SK-N-SH treated with all-trans-retinoic acid at 6 μM for 48 hours (cell line): ENCODE data around the gene FBLN2.

ENCODE experiments used
- ATAC-seq: fragments of 200-7000 bp; cut with Tn5 transposase; 3 replicates; pipeline ENCODE4 v1.9.1; 2020; ENCODE audit warnings: mild to moderate bottlenecking, moderate library complexity
- ARNTL ChIP-seq: fragments of 450-650 bp; formaldehyde crosslinking; IDR thresholded peaks from 2 replicates; pipeline ENCODE4 v1.5.0; 2020; ENCODE audit warnings: low read depth, mild to moderate bottlenecking, moderate library complexity, borderline replicate concordance
- BACH2 ChIP-seq: fragments of 250-450 bp; sonication (Bioruptor Pico); IDR thresholded peaks from 2 replicates; pipeline ENCODE4 v1.9.0; 2021; ENCODE audit warnings: mild to moderate bottlenecking, borderline replicate concordance
- CSDC2 ChIP-seq: fragments of 250-450 bp; sonication (Bioruptor Pico); IDR thresholded peaks from 2 replicates; pipeline ENCODE4 v1.5.0; 2020; ENCODE audit warnings: mild to moderate bottlenecking, moderate library complexity
- ESRRG ChIP-seq: fragments of 250-450 bp; sonication (Bioruptor Pico); IDR thresholded peaks from 2 replicates; pipeline ENCODE4 v1.6.1; 2021; ENCODE audit warnings: mild to moderate bottlenecking
- GLIS3 ChIP-seq: fragments of 250-450 bp; sonication (Bioruptor Pico); IDR thresholded peaks from 2 replicates; pipeline ENCODE4 v1.5.0; 2020; ENCODE audit warnings: mild to moderate bottlenecking, moderate library complexity
- ISL1 ChIP-seq: fragments of 250-450 bp; sonication (Bioruptor Pico); IDR thresholded peaks from 2 replicates; pipeline ENCODE4 v2.1.2; 2022; ENCODE audit warnings: mild to moderate bottlenecking, moderate library complexity
- OSR1 ChIP-seq: fragments of 250-450 bp; sonication (Bioruptor Pico); IDR thresholded peaks from 2 replicates; pipeline ENCODE4 v1.8.0; 2022; ENCODE audit warnings: moderate library complexity, mild to moderate bottlenecking, inconsistent platforms
- PPARA ChIP-seq: fragments of 250-450 bp; sonication (Bioruptor Pico); IDR thresholded peaks from 2 replicates; pipeline ENCODE4 v1.5.0; 2020; ENCODE audit warnings: mild to moderate bottlenecking, borderline replicate concordance
- RARB ChIP-seq: fragments of 250-450 bp; sonication (Bioruptor Pico); IDR thresholded peaks from 2 replicates; pipeline ENCODE4 v1.8.0; 2021; ENCODE audit warnings: mild to moderate bottlenecking, moderate library complexity
- SNAI2 ChIP-seq: fragments of 250-450 bp; sonication (Bioruptor Pico); IDR thresholded peaks from 2 replicates; pipeline ENCODE4 v1.5.0; 2020; ENCODE audit warnings: mild to moderate bottlenecking, moderate library complexity
- TCF4 ChIP-seq: fragments of 250-450 bp; sonication (Bioruptor Pico); IDR thresholded peaks from 2 replicates; pipeline ENCODE4 v1.8.0; 2021; ENCODE audit warnings: mild to moderate bottlenecking, moderate library complexity, borderline replicate concordance
- TOX ChIP-seq: fragments of 250-450 bp; sonication (Bioruptor Pico); IDR thresholded peaks from 2 replicates; pipeline ENCODE4 v1.8.0; 2021; ENCODE audit warnings: mild to moderate bottlenecking, moderate library complexity, borderline replicate concordance
- ZC3H10 ChIP-seq: fragments of 250-450 bp; sonication (Bioruptor Pico); IDR thresholded peaks from 2 replicates; pipeline ENCODE4 v1.5.1; 2021; ENCODE audit warnings: mild to moderate bottlenecking, moderate library complexity
- ZFP3 ChIP-seq: fragments of 250-450 bp; sonication (Bioruptor Pico); IDR thresholded peaks from 2 replicates; pipeline ENCODE4 v1.5.0; 2020; ENCODE audit warnings: mild to moderate bottlenecking, moderate library complexity
- ZFP30 ChIP-seq: fragments of 450-650 bp; formaldehyde crosslinking; IDR thresholded peaks from 2 replicates; pipeline ENCODE4 v1.5.0; 2022; ENCODE audit warnings: mild to moderate bottlenecking, moderate library complexity
- ZNF565 ChIP-seq: fragments of 450-650 bp; formaldehyde crosslinking; conservative IDR thresholded peaks from 2 replicates; pipeline ENCODE4 v1.5.0; 2020; ENCODE audit warnings: low read depth, mild to moderate bottlenecking, moderate library complexity
- ZNF70 ChIP-seq: fragments of 450-650 bp; formaldehyde crosslinking; IDR thresholded peaks from 2 replicates; pipeline ENCODE4 v1.5.0; 2020; ENCODE audit warnings: mild to moderate bottlenecking, moderate library complexity
- ZNF8 ChIP-seq: fragments of 450-650 bp; formaldehyde crosslinking; IDR thresholded peaks from 2 replicates; pipeline ENCODE4 v1.5.0; 2020; ENCODE audit warnings: mild to moderate bottlenecking, moderate library complexity
- TF ChIP-seq, protein P1 (sequence below): fragments of 250-450 bp; sonication (Bioruptor Pico); IDR thresholded peaks from 2 replicates; pipeline ENCODE4 v1.8.0; 2020; ENCODE audit warnings: mild to moderate bottlenecking, moderate library complexity, borderline replicate concordance
- TF ChIP-seq, protein P2 (sequence below): fragments of 250-450 bp; sonication (Bioruptor Pico); IDR thresholded peaks from 2 replicates; pipeline ENCODE4 v1.5.0; 2020; ENCODE audit warnings: mild to moderate bottlenecking, moderate library complexity
- TF ChIP-seq, protein P3 (sequence below): fragments of 250-450 bp; sonication (Bioruptor Pico); IDR thresholded peaks from 2 replicates; pipeline ENCODE4 v1.8.0; 2021; ENCODE audit warnings: low read depth, mild to moderate bottlenecking, moderate library complexity, borderline replicate concordance
- TF ChIP-seq, protein P4 (sequence below): fragments of 250-450 bp; sonication (Bioruptor Pico); IDR thresholded peaks from 2 replicates; pipeline ENCODE4 v1.5.1; 2020; ENCODE audit warnings: low read depth, mild to moderate bottlenecking, moderate library complexity
- TF ChIP-seq, protein P5 (sequence below): fragments of 250-450 bp; sonication (Bioruptor Pico); IDR thresholded peaks from 2 replicates; pipeline ENCODE4 v1.5.1; 2021; ENCODE audit warnings: mild to moderate bottlenecking, moderate library complexity

Gene FBLN2

DNA sequence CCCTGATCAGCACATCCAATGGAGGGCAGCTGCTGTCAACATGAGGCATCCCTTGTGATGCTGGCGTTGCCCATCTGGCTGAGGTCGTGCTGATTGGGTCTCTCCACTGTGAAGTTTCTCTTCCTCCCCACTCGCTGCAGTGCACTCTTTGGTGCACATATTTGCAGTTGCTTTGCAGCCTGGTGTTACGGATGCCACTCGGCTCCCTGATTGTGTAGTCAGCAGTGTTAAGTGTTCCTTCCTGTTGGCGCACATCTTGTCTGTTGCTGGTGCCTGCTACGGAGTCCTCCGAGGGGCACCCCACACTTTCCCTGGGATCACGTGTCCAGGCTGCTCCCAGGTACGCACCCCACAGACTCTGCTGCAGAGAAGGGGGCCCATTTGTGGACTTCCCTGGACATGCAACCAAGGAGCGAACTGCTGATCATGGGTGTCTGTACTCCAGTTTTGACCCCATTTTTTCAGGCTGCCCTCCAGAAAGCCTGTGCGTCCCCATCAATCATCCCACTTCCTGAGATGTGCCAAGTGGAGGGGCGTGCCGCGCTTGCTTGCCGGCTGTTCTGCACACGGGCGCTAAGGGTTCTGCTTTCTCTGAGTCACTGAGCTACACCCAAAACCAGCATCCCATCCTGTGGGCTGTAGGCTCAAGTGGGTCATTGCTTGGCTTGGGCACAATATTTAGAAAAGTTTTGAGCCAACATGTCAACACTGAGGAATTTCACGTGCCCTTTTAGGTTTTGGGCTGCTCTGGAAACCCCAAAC, 98.6 kb downstream of the FBLN2 start:
- no peak for ATAC-seq
- TF ChIP-seq ZNF8 (no peak), ZFP3 (CRISPR knock-in tag) (no peak), TOX (no peak), ARNTL (no peak), ISL1 (CRISPR knock-in tag) (no peak), ZNF70 (CRISPR knock-in tag) (no peak), ZC3H10 (no peak)

DNA sequence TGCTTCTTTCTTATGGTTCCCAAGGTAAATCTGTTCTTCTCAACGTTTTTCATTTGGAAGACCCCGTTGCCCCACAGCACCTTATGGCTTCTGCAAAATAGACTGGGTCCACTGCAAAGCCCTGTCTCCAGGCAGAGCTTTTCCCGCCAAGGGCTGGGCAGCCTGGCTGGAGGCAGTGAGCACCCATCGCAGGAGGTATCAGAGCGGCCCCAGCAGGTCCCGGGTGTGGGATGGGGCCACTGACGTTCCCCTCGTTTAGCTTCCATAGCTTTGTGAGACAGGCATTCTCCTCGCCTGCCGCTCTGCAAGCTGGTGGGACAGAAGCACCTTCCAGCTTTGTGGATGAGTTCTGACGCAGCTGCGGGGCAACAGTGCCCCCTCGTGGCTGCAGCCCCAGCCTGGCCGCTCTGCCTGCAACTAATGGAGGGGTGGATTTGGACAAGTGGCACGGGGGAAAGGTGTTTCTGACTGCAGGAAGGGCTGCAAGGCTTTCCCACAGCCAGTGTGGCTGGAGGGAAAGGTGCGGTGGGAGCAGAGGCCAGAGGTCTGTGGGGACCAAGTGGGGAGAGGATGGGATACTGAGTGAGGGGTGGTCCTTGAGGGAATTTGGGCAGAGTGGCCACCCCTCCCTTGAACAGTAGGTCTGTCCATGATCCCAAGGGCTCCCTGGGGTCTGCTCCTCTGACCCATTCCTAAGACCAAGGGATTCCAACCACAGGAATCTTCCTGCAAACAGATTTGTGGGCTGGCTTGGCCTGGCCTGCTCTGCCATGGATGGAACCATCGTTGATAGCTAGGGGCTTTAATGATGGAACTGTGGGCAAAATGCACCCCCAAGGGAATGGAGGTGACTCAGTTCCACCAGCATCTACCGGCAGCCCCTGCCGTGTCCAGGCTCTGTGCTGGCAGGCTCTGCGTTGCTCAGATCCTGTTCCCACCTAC, 99.4 kb downstream of the FBLN2 start:
- peak; percentile 90 for ATAC-seq
- TF ChIP-seq ZFP30 (CRISPR knock-in tag) (no peak), TCF4 (CRISPR knock-in tag) (no peak), RARB (CRISPR knock-in tag) (no peak), GLIS3 (CRISPR knock-in tag) (no peak)
- TF ChIP-seq, protein P1, sequence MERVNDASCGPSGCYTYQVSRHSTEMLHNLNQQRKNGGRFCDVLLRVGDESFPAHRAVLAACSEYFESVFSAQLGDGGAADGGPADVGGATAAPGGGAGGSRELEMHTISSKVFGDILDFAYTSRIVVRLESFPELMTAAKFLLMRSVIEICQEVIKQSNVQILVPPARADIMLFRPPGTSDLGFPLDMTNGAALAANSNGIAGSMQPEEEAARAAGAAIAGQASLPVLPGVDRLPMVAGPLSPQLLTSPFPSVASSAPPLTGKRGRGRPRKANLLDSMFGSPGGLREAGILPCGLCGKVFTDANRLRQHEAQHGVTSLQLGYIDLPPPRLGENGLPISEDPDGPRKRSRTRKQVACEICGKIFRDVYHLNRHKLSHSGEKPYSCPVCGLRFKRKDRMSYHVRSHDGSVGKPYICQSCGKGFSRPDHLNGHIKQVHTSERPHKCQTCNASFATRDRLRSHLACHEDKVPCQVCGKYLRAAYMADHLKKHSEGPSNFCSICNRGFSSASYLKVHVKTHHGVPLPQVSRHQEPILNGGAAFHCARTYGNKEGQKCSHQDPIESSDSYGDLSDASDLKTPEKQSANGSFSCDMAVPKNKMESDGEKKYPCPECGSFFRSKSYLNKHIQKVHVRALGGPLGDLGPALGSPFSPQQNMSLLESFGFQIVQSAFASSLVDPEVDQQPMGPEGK (CRISPR knock-in tag) = no peak

DNA sequence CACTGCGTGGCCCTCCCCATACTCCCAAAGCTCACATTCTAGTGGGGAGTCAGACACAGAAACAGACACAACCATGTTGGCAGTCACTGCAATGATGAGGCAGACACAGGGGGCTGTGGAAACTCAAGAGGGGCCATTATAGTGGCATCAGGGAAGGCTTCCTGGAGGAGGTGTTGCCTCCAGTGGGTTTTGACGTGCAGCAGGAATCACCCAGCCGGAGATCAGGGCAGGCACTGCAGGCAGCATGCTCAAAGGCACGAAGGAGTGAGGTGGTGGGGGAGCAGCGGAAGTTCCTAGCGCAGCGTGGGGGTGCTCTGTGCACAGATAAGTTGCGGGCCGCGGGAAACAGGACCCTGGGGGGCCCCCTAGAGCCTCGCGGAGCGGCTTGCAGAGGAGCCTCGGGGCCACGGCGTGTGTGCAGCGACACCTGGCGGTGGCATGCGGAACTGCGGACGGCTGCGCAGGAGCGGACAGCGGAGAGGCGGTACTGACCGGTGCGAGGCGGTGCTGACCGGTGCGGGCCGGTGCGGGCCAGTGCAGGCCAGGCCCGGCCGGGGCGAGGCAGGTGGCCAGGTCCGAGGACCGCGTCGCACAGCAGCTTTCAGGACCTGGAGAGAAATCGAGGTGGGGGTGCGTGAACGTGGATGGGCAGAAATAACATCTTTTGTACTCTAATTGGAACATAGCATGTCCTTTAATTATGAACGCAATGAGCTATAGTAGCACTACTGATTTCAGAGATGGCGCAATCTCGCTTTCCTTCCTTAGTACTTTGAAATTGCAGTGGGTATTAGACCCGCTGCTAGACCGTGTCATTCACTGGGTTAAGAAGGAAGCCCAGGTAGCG, 101.5 kb downstream of the FBLN2 start:
- peak; percentile 84 for ATAC-seq
- TF ChIP-seq, protein P2, sequence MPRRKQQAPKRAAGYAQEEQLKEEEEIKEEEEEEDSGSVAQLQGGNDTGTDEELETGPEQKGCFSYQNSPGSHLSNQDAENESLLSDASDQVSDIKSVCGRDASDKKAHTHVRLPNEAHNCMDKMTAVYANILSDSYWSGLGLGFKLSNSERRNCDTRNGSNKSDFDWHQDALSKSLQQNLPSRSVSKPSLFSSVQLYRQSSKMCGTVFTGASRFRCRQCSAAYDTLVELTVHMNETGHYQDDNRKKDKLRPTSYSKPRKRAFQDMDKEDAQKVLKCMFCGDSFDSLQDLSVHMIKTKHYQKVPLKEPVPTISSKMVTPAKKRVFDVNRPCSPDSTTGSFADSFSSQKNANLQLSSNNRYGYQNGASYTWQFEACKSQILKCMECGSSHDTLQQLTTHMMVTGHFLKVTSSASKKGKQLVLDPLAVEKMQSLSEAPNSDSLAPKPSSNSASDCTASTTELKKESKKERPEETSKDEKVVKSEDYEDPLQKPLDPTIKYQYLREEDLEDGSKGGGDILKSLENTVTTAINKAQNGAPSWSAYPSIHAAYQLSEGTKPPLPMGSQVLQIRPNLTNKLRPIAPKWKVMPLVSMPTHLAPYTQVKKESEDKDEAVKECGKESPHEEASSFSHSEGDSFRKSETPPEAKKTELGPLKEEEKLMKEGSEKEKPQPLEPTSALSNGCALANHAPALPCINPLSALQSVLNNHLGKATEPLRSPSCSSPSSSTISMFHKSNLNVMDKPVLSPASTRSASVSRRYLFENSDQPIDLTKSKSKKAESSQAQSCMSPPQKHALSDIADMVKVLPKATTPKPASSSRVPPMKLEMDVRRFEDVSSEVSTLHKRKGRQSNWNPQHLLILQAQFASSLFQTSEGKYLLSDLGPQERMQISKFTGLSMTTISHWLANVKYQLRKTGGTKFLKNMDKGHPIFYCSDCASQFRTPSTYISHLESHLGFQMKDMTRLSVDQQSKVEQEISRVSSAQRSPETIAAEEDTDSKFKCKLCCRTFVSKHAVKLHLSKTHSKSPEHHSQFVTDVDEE (CRISPR knock-in tag) = peak; percentile 61; the same call in 1 of the 2 replicates
- no peak for TF ChIP-seq BACH2 (CRISPR knock-in tag)
- no peak for TF ChIP-seq OSR1
- no peak for TF ChIP-seq ZNF70 (CRISPR knock-in tag)
- no peak for TF ChIP-seq ZFP30 (CRISPR knock-in tag)
- TF ChIP-seq TCF4 (CRISPR knock-in tag) = no peak
- peak; percentile 100 for TF ChIP-seq ZFP3 (CRISPR knock-in tag)
- TF ChIP-seq ESRRG (CRISPR knock-in tag) = no peak
- TF ChIP-seq ZC3H10 = no peak
- TF ChIP-seq, protein P3, sequence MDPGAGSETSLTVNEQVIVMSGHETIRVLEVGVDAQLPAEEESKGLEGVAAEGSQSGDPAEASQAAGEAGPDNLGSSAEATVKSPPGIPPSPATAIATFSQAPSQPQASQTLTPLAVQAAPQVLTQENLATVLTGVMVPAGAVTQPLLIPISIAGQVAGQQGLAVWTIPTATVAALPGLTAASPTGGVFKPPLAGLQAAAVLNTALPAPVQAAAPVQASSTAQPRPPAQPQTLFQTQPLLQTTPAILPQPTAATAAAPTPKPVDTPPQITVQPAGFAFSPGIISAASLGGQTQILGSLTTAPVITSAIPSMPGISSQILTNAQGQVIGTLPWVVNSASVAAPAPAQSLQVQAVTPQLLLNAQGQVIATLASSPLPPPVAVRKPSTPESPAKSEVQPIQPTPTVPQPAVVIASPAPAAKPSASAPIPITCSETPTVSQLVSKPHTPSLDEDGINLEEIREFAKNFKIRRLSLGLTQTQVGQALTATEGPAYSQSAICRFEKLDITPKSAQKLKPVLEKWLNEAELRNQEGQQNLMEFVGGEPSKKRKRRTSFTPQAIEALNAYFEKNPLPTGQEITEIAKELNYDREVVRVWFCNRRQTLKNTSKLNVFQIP (CRISPR knock-in tag) = 0 out of 2 replicates have a peak, but pooled peaks have one; percentile 70
- TF ChIP-seq, protein P4, sequence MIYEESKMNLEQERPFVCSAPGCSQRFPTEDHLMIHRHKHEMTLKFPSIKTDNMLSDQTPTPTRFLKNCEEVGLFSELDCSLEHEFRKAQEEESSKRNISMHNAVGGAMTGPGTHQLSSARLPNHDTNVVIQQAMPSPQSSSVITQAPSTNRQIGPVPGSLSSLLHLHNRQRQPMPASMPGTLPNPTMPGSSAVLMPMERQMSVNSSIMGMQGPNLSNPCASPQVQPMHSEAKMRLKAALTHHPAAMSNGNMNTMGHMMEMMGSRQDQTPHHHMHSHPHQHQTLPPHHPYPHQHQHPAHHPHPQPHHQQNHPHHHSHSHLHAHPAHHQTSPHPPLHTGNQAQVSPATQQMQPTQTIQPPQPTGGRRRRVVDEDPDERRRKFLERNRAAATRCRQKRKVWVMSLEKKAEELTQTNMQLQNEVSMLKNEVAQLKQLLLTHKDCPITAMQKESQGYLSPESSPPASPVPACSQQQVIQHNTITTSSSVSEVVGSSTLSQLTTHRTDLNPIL (CRISPR knock-in tag) = no peak
- TF ChIP-seq, protein P1 (CRISPR knock-in tag) = 0 out of 2 replicates have a peak, but pooled peaks have one; percentile 27
- TF ChIP-seq RARB (CRISPR knock-in tag) = no peak
- no peak for TF ChIP-seq TOX
- no peak for TF ChIP-seq GLIS3 (CRISPR knock-in tag)
- TF ChIP-seq ZNF565 = no peak
- no peak for TF ChIP-seq PPARA (CRISPR knock-in tag)
- TF ChIP-seq CSDC2 (CRISPR knock-in tag) = no peak
- TF ChIP-seq ZNF8 = no peak
- TF ChIP-seq SNAI2 = no peak
- TF ChIP-seq ARNTL = no peak
- TF ChIP-seq, protein P5, sequence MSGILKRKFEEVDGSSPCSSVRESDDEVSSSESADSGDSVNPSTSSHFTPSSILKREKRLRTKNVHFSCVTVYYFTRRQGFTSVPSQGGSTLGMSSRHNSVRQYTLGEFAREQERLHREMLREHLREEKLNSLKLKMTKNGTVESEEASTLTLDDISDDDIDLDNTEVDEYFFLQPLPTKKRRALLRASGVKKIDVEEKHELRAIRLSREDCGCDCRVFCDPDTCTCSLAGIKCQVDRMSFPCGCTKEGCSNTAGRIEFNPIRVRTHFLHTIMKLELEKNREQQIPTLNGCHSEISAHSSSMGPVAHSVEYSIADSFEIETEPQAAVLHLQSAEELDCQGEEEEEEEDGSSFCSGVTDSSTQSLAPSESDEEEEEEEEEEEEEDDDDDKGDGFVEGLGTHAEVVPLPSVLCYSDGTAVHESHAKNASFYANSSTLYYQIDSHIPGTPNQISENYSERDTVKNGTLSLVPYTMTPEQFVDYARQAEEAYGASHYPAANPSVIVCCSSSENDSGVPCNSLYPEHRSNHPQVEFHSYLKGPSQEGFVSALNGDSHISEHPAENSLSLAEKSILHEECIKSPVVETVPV (CRISPR knock-in tag) = 0 out of 2 replicates have a peak, but pooled peaks have one; percentile 22
- TF ChIP-seq ISL1 (CRISPR knock-in tag) = no peak
